Daoy (cell line): ENCODE data around the gene SUCLG2. TPM values are rescaled to one million over a fixed set of nuclear protein-coding genes. Genes with fewer than 3 reads are reported as not detected.

Experiments used
- DNase-seq: peaks from one replicate; pipeline ENCODE4 v3.0.0-alpha.2; 2015; ENCODE audit warnings: low read depth
- total RNA-seq: library from RNA; depleted of rRNA; stranded (reverse); fragments of >200 nt; shearing (Covaris generic); gene quantifications from 2 replicates; pipeline ENCODE4 v1.2.3, GENCODE V29; 2014

The SUCLG2 gene
- total RNA-seq, 1 experiment from 2014 or later: 22.1 TPM

- no peak for DNase-seq
Observed at GRCh38 chr3:67384016-67384415, 270.4 kb downstream of the SUCLG2 start.

- DNase-seq: no peak
Observed at GRCh38 chr3:67383379-67383778, 271.0 kb downstream of the SUCLG2 start.

GRCh38 chr3:67382536-67382935, 271.9 kb downstream of the SUCLG2 start:
- DNase-seq: no peak

GRCh38 chr3:67381667-67382272, 272.6 kb downstream of the SUCLG2 start:
- DNase-seq: no peak

GRCh38 chr3:67380118-67380517, 274.3 kb downstream of the SUCLG2 start:
- no peak for DNase-seq

- no peak for DNase-seq
Observed at GRCh38 chr3:67377299-67377698, 277.1 kb downstream of the SUCLG2 start.

- DNase-seq: no peak
Observed at GRCh38 chr3:67376416-67376815, 278.0 kb downstream of the SUCLG2 start.

GRCh38 chr3:67375976-67376375, 278.4 kb downstream of the SUCLG2 start:
- DNase-seq: no peak

GRCh38 chr3:67362686-67363085, 291.7 kb downstream of the SUCLG2 start:
- peak; percentile 16 for DNase-seq

- DNase-seq: no peak
Observed at GRCh38 chr3:67361770-67362169, 292.6 kb downstream of the SUCLG2 start.

- DNase-seq: no peak
Observed at GRCh38 chr3:67361323-67361722, 293.1 kb downstream of the SUCLG2 start.

- DNase-seq: no peak
Observed at GRCh38 chr3:67357610-67358458, 296.6 kb downstream of the SUCLG2 start.

GRCh38 chr3:67349551-67350174, 304.7 kb downstream of the SUCLG2 start:
- DNase-seq: no peak

GRCh38 chr3:67346081-67346480, 308.3 kb downstream of the SUCLG2 start:
- no peak for DNase-seq

- no peak for DNase-seq
Observed at GRCh38 chr3:67335813-67336212, 318.6 kb downstream of the SUCLG2 start.

- no peak for DNase-seq
Observed at GRCh38 chr3:67334588-67334987, 319.8 kb downstream of the SUCLG2 start.

GRCh38 chr3:67329358-67329757, 325.1 kb downstream of the SUCLG2 start:
- DNase-seq: no peak

GRCh38 chr3:67327582-67327981, 326.8 kb downstream of the SUCLG2 start:
- no peak for DNase-seq

GRCh38 chr3:67325231-67325630, 329.2 kb downstream of the SUCLG2 start:
- no peak for DNase-seq
